Uterus (tissue), 4 donors: ENCODE measurements around the gene ZNF117. TPM values are rescaled to one million over a fixed set of nuclear protein-coding genes. Genes with fewer than 3 reads are reported as not detected.

Experiments
- DNase-seq, 2 donors: peaks; one replicate each; pipeline ENCODE4 v3.0.0-alpha.2; 2019 to 2020
- H3K27ac ChIP-seq, 2 donors: fragments of 200-600 bp; sonication (generic); 1 replicate in 1 of 2; 2 replicates in 1 of 2; pipeline ENCODE4 v1.5.1; 2016 to 2018
- H3K27me3 ChIP-seq, 2 donors: fragments of 200-600 bp; sonication (generic); one replicate each; pipeline ENCODE4 v1.5.1; 2018 to 2019; ENCODE audit warnings: control low read depth in 1 of 2
- H3K36me3 ChIP-seq, 2 donors: fragments of 200-600 bp; sonication (generic); one replicate each; pipeline ENCODE4 v1.5.1; 2019; ENCODE audit warnings: control low read depth in 1 of 2
- H3K4me1 ChIP-seq, 2 donors: fragments of 200-600 bp; sonication (generic); one replicate each; pipeline ENCODE4 v1.5.1; 2018 to 2019; ENCODE audit warnings: control low read depth in 1 of 2
- H3K4me3 ChIP-seq, 2 donors: fragments of 200-600 bp; sonication (generic); 1 replicate in 1 of 2; 2 replicates in 1 of 2; pipeline ENCODE4 v1.5.1; 2018 to 2019; ENCODE audit warnings: mild to moderate bottlenecking in 1 of 2
- H3K9me3 ChIP-seq, 2 donors: fragments of 200-600 bp; sonication (generic); one replicate each; pipeline ENCODE4 v1.5.1; 2019; ENCODE audit warnings: control low read depth in 1 of 2
- POLR2A ChIP-seq, 2 donors: fragments of 450-650 bp; IDR thresholded peaks; one replicate each; pipeline ENCODE4 v1.6.1; 2016; ENCODE audit warnings: antibody characterized with exemption in 2 of 2, mild to moderate bottlenecking in 1 of 2, moderate library complexity in 1 of 2
- intact Hi-C: fragments of 100-400 bp; cut with DNase I; formaldehyde crosslinking; loops from one replicate; pipeline ENCODE4 v1.15.1; 2023; ENCODE audit warnings: low total_unique reads
- total RNA-seq, 4 donors: library from RNA; depleted of rRNA in 3 of 4; stranded (reverse); fragments of >200 nt in 3 of 4; gene quantifications; one replicate each; pipeline versions ENCODE4 v1.1.0 to v1.2.4, GENCODE V29; 2014 to 2023
- TF ChIP-seq, protein P1 (sequence below), 4 experiments: fragments of 200-600 bp in 2 of 4; fragments of 450-650 bp in 2 of 4; sonication (generic) in 2 of 4; IDR thresholded peaks; one replicate each; pipeline ENCODE4 v1.5.1; 2016 to 2019; ENCODE audit warnings: antibody characterized with exemption in 4 of 4, mild to moderate bottlenecking in 2 of 4, moderate library complexity in 1 of 4
- donor health status: DM: yes; HTN: yes; CAD: no.

Gene ZNF117
- total RNA-seq, 4 donors from 2014 or later, result 9.4 to 32.0 (median 12.7) TPM

GRCh38 chr7:64993901-64994300, 3.1 kb upstream of the ZNF117 start:
- DNase-seq, result no peak
- H3K4me3 ChIP-seq, result no peak overlapping the region
- no peak overlapping the region for H3K27ac ChIP-seq
- TF ChIP-seq, protein P1, sequence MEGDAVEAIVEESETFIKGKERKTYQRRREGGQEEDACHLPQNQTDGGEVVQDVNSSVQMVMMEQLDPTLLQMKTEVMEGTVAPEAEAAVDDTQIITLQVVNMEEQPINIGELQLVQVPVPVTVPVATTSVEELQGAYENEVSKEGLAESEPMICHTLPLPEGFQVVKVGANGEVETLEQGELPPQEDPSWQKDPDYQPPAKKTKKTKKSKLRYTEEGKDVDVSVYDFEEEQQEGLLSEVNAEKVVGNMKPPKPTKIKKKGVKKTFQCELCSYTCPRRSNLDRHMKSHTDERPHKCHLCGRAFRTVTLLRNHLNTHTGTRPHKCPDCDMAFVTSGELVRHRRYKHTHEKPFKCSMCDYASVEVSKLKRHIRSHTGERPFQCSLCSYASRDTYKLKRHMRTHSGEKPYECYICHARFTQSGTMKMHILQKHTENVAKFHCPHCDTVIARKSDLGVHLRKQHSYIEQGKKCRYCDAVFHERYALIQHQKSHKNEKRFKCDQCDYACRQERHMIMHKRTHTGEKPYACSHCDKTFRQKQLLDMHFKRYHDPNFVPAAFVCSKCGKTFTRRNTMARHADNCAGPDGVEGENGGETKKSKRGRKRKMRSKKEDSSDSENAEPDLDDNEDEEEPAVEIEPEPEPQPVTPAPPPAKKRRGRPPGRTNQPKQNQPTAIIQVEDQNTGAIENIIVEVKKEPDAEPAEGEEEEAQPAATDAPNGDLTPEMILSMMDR (IDR thresholded peaks at IDR 0.05), result no peak
- no peak for TF ChIP-seq POLR2A (IDR thresholded peaks at IDR 0.05)
- H3K36me3 ChIP-seq, result no peaks in the 10 kb centered on the region
- H3K27me3 ChIP-seq, result no peaks in the 10 kb centered on the region
- no peaks in the 10 kb centered on the region for H3K4me1 ChIP-seq
- intact Hi-C loops, result no loop called here
- H3K9me3 ChIP-seq, result peaks cover 0 to 17% of the 10 kb centered on the region in 2 donors

DNA sequence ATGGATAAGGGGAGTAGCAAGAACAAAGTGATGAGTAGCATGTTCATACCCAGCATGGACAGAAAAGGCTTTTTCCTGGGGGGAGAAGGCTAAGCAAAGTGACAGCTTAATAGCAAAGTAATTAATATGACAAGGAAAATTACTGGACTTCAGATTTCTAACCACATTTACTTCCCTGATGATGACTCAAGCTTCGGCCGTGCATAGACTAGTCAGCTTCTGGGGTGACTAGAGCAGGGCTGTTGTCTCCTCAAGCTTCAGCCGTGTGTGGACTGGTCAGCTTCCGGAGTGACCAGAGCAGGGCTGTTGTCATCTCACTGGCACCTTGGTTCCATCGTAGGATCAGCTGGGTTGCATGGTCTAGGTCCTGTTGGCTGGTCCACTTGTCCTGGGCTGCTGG, 2.1 kb upstream of the ZNF117 start:
- no peak for TF ChIP-seq POLR2A (IDR thresholded peaks at IDR 0.05)
- TF ChIP-seq, protein P1 (IDR thresholded peaks at IDR 0.05), result no peak
- Histone ChIP-seq H3K36me3 (no peaks in the 10 kb centered on the region), H3K27me3 (no peaks in the 10 kb centered on the region), H3K27ac (no peak overlapping the region), H3K9me3 (peaks cover 0 to 17% of the 10 kb centered on the region in 2 donors), H3K4me3 (no peak overlapping the region), H3K4me1 (no peaks in the 10 kb centered on the region)
- intact Hi-C loops, result no loop called here
- no peak for DNase-seq

DNA sequence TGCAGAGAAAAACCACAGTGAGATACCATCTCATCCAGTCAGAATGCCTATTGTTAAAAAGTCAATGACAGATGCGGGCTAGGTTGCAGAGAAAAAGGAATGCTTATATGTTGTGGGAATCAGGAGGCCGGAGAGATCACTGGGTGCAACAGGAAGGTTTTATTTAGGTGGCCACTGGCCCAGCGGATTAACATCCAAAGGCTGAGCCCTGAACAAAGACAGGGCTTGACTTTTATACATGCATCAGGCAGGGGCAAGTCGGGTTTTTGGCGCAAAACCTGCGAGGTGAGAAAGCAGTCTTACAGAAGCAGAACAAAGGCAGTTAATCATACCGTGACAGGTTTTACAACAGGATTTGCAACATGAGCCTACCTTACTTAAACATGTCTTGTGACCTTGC, 620 bp downstream of the ZNF117 start:
- DNase-seq, result no peak
- no peaks in the 10 kb centered on the region for H3K4me1 ChIP-seq
- H3K4me3 ChIP-seq, result no peak overlapping the region
- no peak overlapping the region for H3K27ac ChIP-seq
- no peaks in the 10 kb centered on the region for H3K27me3 ChIP-seq
- no peaks in the 10 kb centered on the region for H3K36me3 ChIP-seq
- H3K9me3 ChIP-seq, result peaks cover 0 to 17% of the 10 kb centered on the region in 2 donors
- intact Hi-C loops, result no loop called here
- TF ChIP-seq, protein P1 (IDR thresholded peaks at IDR 0.05), result no peak
- no peak for TF ChIP-seq POLR2A (IDR thresholded peaks at IDR 0.05)

- no peak overlapping the region for H3K4me3 ChIP-seq
- no peak overlapping the region for H3K27ac ChIP-seq
- DNase-seq, result no peak
- peaks cover 0 to 29% of the 10 kb centered on the region in 2 donors for H3K9me3 ChIP-seq
- peaks cover 0 to 2% of the 10 kb centered on the region in 2 donors for H3K36me3 ChIP-seq
- intact Hi-C loops, result no loop called here
- no peaks in the 10 kb centered on the region for H3K4me1 ChIP-seq
- H3K27me3 ChIP-seq, result no peaks in the 10 kb centered on the region
- TF ChIP-seq POLR2A (IDR thresholded peaks at IDR 0.05), result no peak
- TF ChIP-seq, protein P1 (IDR thresholded peaks at IDR 0.05), result no peak
Observed at GRCh38 chr7:64978497-64979203, 12.2 kb downstream of the ZNF117 start.

- H3K9me3 ChIP-seq, result no peaks in the 10 kb centered on the region
- H3K4me1 ChIP-seq, result no peaks in the 10 kb centered on the region
- H3K4me3 ChIP-seq, result no peak overlapping the region
- intact Hi-C loops, result no loop called here
- no peak overlapping the region for H3K27ac ChIP-seq
- DNase-seq, result no peak
- no peaks in the 10 kb centered on the region for H3K36me3 ChIP-seq
- TF ChIP-seq POLR2A (IDR thresholded peaks at IDR 0.05), result no peak
- TF ChIP-seq, protein P1 (IDR thresholded peaks at IDR 0.05), result no peak
- no peaks in the 10 kb centered on the region for H3K27me3 ChIP-seq
Observed at GRCh38 chr7:64965594-64965993, 25.2 kb downstream of the ZNF117 start.
